HTR-8/SVneo (cell line): ENCODE measurements around the gene OR51E2.
A peak's percentile ranks its signal among the peaks of the same experiment; 100 is the strongest.
"Not testable (repeated sequence)": the region's sequence is repeated elsewhere in the genome, so short reads cannot be mapped to it uniquely, and the experiment has no call there.

ENCODE experiments used
- DNase-seq: peaks from one replicate; pipeline ENCODE4 v3.0.0; 2011; ENCODE audit warnings: low spot score, mixed read lengths; ENCODE audit not compliant: insufficient read length
- FAIRE-seq: peaks from 2 replicates; lab custom pipeline; 2011; peaks lifted over from hg19 to GRCh38; lab: Jason Lieb, UNC

The OR51E2 gene

GRCh38 chr11:4697585-4697984, at the start of gene OR51E2:
TSS of gene OR51E2 (minus strand) at chr11:4697853. CDS start at chr11:4682711, 15,142 bp downstream.
- DNase-seq (no peak), FAIRE-seq (no peak)

DNA sequence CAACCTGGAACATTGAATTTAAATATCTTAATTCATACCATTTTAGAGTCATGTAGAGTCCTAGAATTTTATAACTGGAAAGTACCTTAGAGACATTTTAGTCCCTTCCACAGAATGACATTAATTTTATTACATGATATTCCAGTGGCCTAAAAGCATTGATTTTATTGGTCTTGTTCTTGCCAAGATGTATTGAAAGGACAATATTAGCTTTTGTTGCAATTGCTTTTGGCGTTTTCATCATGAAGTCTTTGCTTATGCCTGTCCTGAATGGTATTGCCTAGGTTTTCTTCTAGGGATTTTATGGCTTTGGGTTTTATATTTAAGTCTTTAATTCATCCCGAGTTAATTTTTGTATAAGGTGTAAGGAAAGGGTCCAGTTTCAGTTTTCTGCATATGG, 43.1 kb upstream of the OR51E2 start:
- DNase-seq (no peak), FAIRE-seq (no peak)

- DNase-seq: no peak
- no peak for FAIRE-seq
Measured at GRCh38 chr11:4727171-4727570, 29.5 kb upstream of the OR51E2 start.

DNA sequence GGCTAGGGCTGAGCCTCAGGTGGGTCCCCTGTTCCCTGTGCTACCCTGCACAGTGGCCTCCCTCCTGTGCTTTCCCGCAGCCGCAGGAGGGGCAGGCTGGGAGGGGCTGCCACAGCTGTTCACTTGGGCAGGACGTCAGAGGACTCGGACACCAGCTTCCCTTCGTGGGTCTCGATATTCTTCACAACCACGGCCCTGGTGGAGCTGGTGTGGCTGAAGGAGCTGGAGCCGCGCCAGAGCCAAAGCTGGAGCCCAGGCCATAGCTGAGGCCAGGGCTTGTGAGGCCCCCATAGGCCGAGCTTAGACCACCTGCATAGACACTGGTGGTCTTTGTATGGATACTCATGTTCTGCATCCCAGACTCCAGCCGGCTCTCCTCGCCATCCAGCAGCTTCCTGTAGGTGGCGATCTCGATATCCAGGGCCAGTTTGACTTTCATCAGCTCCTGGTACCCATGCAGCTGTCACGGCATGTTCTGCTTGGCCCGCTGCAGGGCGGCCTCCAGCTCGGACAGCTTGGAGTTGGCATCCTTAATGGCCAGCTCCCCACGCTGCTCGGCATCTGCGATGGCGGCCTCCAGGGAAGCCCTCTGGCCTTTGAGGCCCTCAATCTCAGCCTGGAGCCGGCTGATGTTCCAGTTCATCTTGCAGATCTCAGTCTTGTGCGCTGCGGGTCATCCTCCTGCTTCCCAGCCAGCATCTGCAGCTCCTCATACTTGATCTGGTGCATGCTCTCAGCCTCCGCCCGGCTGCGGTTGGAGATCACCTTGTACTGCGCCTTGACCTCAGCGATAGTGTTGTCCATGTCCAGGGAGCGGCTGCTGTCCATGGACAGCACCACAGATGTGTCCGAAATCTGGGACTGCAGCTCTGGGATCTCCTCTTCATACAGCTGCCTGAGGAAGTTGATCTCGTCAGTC, 25.2 kb upstream of the OR51E2 start:
- peak; percentile 33 for FAIRE-seq
- not testable (repeated sequence) for DNase-seq

GRCh38 chr11:4714300-4714699, 16.6 kb upstream of the OR51E2 start:
- no peak for DNase-seq
- FAIRE-seq: no peak

DNA sequence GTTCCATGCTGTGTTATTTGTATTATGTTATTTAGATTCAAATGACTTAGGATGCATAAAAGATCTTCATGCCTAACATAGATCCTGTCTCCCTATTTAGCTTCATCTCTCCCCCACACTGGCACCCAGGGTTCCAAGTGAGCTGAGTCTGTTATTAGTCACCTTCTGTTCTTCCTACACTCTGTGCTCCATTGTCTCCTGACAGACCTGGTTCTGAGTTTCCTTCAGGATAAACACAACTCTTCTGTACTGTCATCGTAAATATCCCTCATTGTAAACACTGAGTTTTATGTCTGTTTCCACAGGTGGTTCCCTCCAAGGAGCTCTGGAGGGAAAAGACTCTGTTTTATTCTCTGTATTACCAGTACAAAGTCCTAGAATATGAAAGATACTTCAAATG, 15.6 kb upstream of the OR51E2 start:
- no peak for DNase-seq

DNA sequence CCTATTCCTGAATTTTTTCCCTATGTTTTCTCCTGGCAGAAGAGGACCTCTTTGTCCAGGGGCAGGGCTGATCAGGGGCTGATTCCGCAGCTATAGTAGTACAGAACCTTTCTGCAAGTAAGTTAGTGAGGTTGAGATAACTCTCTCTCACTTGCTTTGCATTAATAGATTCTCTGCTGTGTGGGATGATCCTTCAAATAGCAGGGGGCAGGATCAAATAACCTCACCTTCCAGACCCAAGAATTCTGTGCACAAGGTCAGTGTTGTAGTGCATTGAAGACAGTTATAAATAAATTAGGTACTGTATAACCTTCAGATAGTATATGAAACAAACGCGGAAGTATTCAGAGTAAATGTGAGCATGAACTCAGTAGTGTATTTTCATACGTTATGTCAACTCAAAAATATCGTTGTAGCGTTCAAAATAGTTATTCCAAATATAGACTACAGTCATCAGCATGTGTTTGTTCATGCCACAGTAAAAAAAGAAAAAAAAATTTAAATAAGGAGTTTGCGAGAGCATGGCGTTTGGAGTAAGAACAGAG, 7.2 kb upstream of the OR51E2 start:
- DNase-seq: no peak
- no peak for FAIRE-seq

More for the DNA sequence above, 15.6 kb upstream of the OR51E2 start:
- FAIRE-seq: no peak

DNA sequence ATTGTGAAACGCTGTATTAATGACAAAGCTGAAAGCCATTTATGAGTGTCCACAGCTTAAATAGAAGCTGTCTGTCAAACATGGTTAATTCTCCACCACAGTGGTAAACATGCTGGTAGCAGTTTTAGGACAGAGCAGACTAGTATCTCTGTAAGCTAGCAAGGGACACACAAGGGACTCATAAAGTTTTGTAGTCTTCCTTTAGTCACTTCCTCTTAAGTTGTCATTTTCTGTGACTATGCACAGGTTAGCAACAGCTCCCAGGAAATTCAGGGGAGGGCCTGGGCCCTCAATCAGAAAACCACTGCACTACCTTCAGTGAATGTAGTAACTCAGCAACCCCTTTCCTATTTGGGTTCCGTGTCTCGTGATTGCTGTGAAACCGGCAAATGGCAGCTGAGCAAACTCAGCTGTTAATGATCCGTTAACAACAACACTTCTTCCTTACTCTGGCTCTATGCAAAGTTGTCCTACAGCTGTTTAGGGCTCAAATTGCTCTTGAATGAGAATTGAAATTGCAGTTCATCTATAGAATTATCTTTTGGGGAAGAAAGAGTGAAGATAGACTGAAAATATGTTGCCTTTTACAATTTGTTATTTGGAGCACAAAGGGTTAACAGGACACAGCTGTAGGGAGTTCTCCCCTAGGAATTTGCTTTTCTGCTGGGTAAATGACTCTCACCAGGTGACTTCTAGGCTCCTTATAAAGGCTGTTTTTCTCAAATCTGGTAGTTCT, 6.6 kb upstream of the OR51E2 start, which contains the start of gene MMP26:
TSS of gene MMP26 (plus strand) at position 731 of the 736 bp plus-strand sequence.
- no peak for DNase-seq
- no peak for FAIRE-seq

- FAIRE-seq: no peak
- no peak for DNase-seq
Measured at GRCh38 chr11:4700436-4700820, 2.8 kb upstream of the OR51E2 start.

- FAIRE-seq: no peak
- no peak for DNase-seq
Measured at GRCh38 chr11:4699697-4700435, 2.2 kb upstream of the OR51E2 start.

DNA sequence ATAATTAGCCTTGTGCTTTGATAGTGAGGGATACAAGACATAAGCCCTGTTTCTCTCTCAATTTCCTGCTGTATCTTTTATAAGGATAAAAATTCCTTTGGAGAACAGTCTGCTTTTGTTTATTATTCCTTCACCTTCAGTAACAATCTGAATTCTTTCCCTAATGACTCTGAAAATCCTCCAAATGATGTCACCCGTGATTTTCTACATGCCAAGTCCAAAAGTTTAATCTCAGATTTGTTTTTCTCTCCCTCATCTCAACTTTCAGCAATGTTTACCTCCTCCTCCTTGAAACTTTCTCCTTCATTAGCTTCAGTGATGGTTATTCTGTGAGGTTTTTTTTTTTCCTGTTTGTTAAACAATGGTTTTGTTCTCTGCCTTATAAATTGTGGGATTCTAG, 2.2 kb downstream of the OR51E2 start:
- FAIRE-seq (no peak), DNase-seq (no peak)

- no peak for DNase-seq
- FAIRE-seq: no peak
Measured at GRCh38 chr11:4684631-4685285, 12.9 kb downstream of the OR51E2 start.

GRCh38 chr11:4682623-4683419, 14.8 kb downstream of the OR51E2 start:
- FAIRE-seq (no peak), DNase-seq (no peak)

GRCh38 chr11:4680341-4680740, 17.3 kb downstream of the OR51E2 start:
- DNase-seq (no peak), FAIRE-seq (no peak)

DNA sequence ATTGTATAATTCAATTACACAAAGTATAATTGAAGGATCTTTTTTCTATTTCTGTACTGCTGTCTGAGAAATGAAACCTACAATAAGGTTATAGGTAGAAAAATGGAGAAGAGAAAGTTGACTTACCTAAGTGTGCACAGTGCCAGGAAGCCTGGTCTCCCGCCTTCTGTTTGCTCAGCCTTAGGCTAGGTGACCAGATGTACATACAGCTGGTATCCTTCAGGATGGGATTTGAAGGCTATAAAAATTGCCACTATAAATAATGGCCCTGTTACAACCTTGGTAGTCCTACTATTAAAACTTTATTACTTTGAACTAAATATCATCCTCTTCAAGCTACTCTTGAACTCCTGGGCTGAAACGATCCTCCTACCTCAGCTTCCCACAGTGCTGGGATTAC, 19.7 kb downstream of the OR51E2 start:
- DNase-seq (no peak), FAIRE-seq (no peak)

GRCh38 chr11:4673781-4674180, 23.9 kb downstream of the OR51E2 start:
- DNase-seq (no peak), FAIRE-seq (no peak)

DNA sequence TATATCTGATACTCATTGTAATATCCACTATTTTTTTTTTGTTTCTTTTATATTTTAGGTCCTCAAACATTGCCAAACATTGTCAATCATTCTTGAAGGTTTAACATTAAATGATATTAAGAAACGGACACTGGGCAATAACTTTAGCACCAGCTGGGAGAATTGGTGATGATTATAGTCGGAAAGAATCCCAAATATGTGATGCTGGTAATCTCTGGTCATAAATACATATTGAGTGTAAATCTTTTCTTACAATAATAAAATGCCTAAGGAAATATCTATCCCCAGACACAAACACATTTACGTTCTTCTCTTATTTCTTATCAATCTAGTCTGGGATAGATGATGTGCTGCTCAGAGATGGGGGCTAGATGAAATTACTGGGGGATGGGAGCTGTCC, 25.2 kb downstream of the OR51E2 start:
- no peak for FAIRE-seq

DNA sequence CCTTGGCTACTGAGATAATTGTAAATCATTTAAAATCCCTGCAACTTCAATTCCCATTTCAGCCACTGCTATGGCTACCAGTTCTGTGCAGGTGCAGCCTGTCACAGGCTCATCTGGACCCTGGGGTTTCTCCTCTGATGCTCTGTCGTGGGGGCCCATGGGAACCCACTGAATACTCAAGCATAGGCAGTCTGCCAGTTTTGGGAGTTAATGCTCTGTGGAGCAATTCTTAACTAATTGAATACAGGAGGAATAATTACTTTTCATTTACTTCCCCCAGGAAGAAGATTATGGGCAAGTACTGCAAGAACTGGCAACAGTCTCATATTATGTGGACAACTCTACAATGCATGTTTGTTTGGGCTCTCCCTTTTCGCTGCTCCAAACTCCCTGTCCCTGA, 25.9 kb downstream of the OR51E2 start:
- DNase-seq (no peak), FAIRE-seq (no peak)

More for the DNA sequence above, 25.2 kb downstream of the OR51E2 start:
- DNase-seq: peak; percentile 58

DNA sequence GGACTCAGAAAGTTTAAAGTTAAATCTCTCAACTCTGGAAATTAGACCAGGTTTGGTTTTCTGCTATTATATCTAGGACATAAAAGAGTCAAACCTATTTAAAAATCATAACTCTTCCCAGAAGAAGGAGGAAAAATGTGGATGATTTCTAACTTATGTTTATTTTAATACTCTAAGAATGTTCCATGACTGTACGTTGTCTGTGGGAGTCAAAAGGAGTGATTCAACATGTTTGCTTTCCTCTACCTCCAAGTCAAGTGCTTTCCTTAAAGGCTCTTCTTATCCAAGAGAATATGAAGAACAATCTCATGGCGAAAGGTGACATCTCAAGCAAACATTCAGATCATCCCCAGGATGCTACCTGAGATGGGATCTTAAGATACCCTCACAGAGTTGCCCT, 32.2 kb downstream of the OR51E2 start:
- DNase-seq (no peak), FAIRE-seq (no peak)
